Mammary epithelial cell (primary cell): ENCODE data around the gene MUC20.

Source experiments
- CTCF ChIP-seq, 2 donors: IDR thresholded peaks in 1 of 2; conservative IDR thresholded peaks in 1 of 2; 2 replicates each; pipeline ENCODE4 v1.5.1; 2011 to 2012; ENCODE audit warnings: inconsistent platforms in 2 of 2, low read length in 2 of 2, mild to moderate bottlenecking in 2 of 2, control low read depth in 1 of 2, low read depth in 1 of 2; ENCODE audit not compliant: insufficient read depth in 1 of 2; ENCODE audit errors: extremely low read depth in 1 of 2
- EZH2 ChIP-seq: IDR thresholded peaks from 2 replicates; pipeline ENCODE4 v1.6.1; 2012; ENCODE audit warnings: low read length, inconsistent platforms, borderline replicate concordance

- TF ChIP-seq CTCF (conservative IDR thresholded peaks at IDR 0.05 in 1 of 2, IDR thresholded peaks at IDR 0.05 in 1 of 2; ENCODE audit: extremely low read depth in 1 of 2, insufficient read depth in 1 of 2, low read depth in 1 of 2, low read length in 2 of 2) (no peak), EZH2 (no peak)
Measured at GRCh38 chr3:195751560-195751959, 30.8 kb downstream of the MUC20 start.
